ENCODE measurements around the gene TRAK2. TPM values are rescaled to one million over a fixed set of nuclear protein-coding genes. Genes with fewer than 3 reads are reported as not detected.

The TRAK2 gene
- total and polyA plus RNA-seq, 2 of the 8 experiments (the other 6 are each of a cell fraction or from before 2014, with no cell fraction given): 4.5 to 15.7 TPM

GRCh38 chr2:201458381-201458780 lies 7.1 kb upstream of the TRAK2 start (continued):
- TF ChIP-seq CTBP2 (IDR thresholded peaks at IDR 0.05; ENCODE audit: borderline replicate concordance, insufficient read depth, insufficient read length, low read length) (no peak), GABPA (IDR thresholded peaks at IDR 0.05; ENCODE audit: borderline replicate concordance, insufficient read depth, low read length) (no peak), SRF (IDR thresholded peaks at IDR 0.05; ENCODE audit: low read depth, low read length) (no peak), POLR2A (IDR thresholded peaks at IDR 0.05; ENCODE audit: control extremely low read depth in 1 of 2, low read depth in 2 of 2, low read length in 2 of 2) (no peak), BRCA1 (IDR thresholded peaks at IDR 0.05; ENCODE audit: low read depth, low read length) (no peak)

Measured in H1 (cell line).